TTC549 (cell line): ENCODE data around the gene FBXO33.

Source experiments
- FAIRE-seq: peaks from 2 replicates; lab custom pipeline; 2012; peaks lifted over from hg19 to GRCh38; lab: Jason Lieb, UNC

The FBXO33 gene, protein sequence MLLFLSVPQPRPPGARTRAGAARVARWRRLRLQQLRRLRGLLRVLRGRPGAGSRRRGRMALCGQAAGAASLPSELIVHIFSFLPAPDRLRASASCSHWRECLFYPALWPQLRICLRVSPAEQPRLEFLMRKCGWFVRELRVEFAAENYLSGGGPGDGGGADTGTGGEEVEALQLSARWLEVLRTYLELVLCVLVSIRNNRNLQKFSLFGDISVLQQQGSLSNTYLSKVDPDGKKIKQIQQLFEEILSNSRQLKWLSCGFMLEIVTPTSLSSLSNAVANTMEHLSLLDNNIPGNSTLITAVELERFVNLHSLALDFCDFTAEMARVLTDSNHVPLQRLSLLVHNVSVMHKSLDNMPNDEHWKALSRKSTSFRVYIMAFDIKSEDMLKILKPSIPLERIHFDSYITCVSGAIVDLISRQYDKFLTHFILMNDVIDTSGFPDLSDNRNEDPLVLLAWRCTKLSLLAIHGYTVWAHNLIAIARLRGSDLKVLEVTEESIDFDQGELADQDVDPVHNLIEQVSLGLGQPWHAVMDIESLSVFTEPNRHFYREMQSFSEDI

DNA sequence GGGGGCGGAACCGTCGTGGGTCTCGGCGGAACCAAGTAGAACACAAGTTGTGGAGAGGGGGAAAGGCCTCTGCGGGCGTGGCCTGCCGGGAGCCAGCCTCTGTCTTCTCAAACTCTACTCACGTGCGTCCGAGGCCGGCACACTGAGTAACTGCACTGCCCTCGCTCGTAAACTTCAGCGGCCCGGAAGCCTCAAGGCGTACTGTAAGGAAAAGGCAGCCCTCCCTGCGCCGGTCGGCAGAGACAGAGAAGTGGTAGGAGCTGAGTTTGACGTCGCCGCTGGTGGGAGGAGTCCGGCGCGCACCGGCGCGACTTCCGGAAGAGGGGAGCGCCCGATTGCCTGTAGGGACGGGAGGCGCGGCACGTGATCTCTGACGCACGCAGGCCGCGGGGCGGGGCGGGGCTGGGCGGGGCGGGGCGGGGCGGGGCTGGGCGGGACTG is at the start of gene FBXO33:
Gene FBXO33 (minus strand): TSS at position 255 of the 440 bp plus-strand sequence. CDS start 271 bp downstream, outside the sequence.
- FAIRE-seq = no peak

- no peak for FAIRE-seq
Measured at GRCh38 chr14:39474416-39474911, 42.2 kb upstream of the FBXO33 start.

GRCh38 chr14:39472078-39472477 is 39.8 kb upstream of the FBXO33 start:
- FAIRE-seq = no peak

GRCh38 chr14:39469094-39469710 is 37.0 kb upstream of the FBXO33 start:
- no peak for FAIRE-seq

DNA sequence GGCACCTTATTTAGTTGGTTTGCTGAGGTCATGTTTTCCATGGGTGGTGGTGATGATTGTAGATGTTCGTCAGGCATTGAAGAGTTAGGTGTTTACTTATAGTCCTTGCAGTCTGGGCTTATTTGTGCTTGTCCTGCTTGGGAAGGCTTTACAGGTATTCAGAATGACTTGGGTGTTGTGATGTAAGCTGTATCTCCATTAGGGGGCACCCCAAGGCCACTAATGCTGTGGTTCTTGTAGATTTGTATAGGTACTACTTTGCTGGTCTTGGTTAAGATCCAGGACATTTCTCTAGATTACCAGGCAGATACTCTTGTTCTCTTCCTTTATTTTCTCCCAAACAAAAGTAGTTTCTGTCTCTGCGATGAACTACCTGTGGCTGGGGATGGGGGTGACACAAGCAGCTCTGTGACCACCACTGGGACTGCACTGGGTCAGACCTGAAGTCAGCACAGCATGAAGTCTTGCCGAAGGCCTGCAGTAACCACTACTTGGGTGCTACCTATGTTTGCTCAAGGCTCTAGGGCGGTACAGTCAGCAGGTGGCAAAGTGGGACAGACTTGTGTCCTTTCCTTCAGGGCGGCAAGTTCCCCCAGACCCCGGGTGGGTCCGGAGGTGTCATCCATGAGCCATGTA is 35.8 kb upstream of the FBXO33 start:
- FAIRE-seq = no peak

GRCh38 chr14:39459795-39460478 is 27.7 kb upstream of the FBXO33 start:
- FAIRE-seq = no peak

- FAIRE-seq = no peak
Measured at GRCh38 chr14:39456702-39457250, 24.5 kb upstream of the FBXO33 start.

DNA sequence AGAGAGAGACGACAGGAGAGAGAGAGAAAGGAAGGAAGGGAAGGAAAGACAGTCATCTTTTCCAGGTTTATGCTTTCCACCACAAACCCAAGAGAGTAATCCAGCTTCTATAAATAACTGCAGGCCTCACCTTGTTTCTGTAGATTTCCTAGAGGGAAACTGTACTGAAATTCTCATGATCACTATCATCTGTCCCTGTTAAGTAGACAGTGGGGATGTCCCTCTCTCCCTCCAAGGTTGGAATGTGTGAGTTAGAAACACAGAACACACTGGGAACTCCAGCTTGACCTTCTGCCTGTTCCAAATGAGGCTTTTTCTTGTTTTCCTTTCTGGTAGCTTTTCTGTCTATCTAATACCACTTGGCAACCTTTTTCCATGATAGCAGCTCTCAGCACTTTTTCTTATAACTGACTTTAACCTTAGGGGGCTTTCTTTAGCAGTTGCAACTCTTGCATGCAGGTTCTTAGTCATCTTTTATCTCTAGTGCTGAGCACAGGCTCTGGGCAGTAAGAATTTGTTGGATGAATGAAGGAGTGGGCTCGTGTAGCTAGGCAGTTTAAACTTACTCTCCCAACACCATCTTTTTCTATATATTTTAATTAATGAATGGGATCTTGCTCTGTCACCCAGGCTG is 22.8 kb upstream of the FBXO33 start:
- no peak for FAIRE-seq

DNA sequence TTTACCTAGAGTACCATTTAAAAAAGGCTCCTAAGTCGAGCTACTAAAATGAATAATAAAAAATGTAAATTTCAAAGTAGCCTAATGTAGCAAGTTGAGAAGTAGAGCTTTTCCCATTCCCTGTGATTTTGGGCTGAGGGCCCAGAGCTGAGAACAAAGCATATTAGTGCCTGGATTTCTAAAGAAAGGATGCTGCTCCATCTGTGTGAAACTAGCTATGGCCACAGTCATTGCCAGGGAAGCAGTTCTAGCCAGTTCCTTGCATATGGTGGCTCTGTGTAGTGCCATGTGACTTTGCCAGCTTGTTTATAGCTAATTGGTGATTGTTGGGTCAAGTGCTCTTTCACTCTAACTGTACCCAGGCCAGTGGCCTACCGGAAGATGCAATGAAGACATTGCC is 20.4 kb upstream of the FBXO33 start:
- no peak for FAIRE-seq

GRCh38 chr14:39451811-39452210 is 19.6 kb upstream of the FBXO33 start:
- no peak for FAIRE-seq

DNA sequence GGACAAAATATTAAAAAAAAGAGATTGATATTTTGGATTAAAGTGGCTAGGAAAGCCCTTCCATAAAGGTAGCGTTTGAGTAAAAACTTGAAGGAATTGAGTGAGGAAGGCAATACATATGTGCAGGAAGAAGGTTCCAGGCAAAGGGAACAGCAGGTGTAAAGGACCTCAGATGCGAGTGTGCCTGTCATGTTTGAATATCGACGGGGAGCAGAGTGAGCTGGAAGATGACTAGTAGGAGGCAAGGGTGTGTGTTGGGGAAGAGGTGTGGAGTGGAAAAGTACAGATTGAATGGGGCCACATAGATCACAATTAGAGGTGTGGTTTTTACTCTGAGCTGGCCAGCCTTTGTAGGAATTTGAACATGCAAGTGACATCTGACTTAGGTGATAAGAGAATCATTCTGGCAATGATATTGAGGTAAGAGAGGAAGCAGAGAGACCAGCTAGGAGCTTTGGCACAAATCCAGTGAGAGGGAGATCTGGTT is 15.0 kb upstream of the FBXO33 start:
- FAIRE-seq = no peak

DNA sequence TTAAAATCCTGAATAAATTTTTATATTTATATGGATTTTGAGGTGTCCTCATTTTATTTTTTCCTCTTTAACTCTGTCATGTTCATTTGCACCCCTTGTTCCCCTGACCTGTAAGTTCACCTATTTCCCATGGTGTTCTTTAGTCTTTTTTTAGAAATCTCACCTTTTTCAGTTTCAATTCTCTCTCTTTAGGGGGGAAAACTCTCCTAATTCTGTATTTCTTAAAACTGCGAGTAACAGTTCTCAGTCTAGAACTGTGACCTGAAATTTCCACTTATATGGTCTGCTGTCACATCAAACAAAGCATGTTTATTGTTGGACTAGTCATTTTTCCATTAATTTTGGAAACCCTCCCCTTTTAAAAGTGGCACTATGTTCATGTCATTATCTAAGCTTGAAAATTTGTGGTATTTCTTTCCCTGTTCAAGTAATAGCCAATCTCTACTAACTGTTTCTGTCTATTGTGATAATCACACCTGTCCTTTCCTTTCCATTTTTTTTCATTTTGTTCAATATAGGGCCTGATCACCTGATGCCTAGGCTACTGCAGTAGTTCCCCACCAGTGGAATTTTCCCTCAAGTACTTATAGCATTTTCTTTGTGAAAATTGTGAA is 14.0 kb upstream of the FBXO33 start:
- FAIRE-seq = no peak

DNA sequence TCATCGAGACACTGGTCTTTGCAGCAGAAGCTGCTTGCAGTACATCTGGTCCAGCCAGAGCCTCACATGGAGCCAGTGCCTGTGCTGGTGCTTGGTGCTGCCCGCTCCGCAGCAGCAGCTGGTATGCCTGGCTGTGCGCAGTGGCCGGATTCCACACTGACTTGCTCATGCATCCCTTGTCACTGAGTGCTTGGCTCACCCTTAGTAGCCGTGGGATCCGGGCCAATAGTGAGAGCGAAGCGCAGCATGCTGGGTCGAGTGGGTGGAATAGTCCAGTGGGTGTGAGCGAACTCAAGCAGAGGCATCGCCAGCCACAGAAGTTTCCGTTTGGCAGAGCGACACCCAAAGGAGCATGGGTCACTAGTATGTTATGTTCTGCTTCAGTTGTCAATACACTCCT is 10.1 kb upstream of the FBXO33 start:
- FAIRE-seq = no peak

- no peak for FAIRE-seq
Measured at GRCh38 chr14:39441805-39442204, 9.6 kb upstream of the FBXO33 start.

GRCh38 chr14:39440975-39441374 is 8.7 kb upstream of the FBXO33 start:
- no peak for FAIRE-seq

- FAIRE-seq = no peak
Measured at GRCh38 chr14:39435241-39435640, 3.0 kb upstream of the FBXO33 start.

DNA sequence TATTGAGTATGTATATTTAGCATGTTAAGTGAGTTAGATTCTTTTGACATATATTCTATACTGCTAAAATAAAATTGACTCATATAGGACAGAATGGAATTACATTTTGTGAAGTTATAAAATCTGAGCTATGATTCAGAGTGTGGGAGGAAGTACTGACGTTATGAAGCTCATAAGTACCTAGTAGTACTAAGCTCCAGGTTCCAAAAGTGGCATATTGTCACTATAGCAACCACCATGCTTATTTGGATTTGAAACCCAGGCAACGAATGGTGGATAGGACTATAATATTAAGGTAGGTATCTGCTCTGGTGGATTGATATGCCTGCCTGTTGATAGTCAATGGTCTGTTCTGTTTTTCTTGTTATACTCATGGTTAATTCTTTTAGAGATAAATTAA is 2.2 kb upstream of the FBXO33 start:
- no peak for FAIRE-seq

- no peak for FAIRE-seq
Measured at GRCh38 chr14:39433452-39433813, 1.2 kb upstream of the FBXO33 start.

- no peak for FAIRE-seq
Measured at GRCh38 chr14:39432619-39433451, 602 bp upstream of the FBXO33 start.
